ACC112 (cell line): Measurements from ENCODE around the gene NUDT7.

Source experiments
- H2AFZ ChIP-seq: fragments of 200-600 bp; sonication (generic); one replicate; pipeline ENCODE4 v1.6.0; 2017; ENCODE audit warnings: antibody characterized with exemption, low read length; ENCODE audit not compliant: unreplicated experiment
- H3K27ac ChIP-seq: fragments of 200-600 bp; sonication (generic); 2 replicates; pipeline ENCODE4 v1.5.1; 2014; ENCODE audit warnings: low read depth, mild to moderate bottlenecking, antibody characterized with exemption, low read length, moderate library complexity
- H3K27me3 ChIP-seq: fragments of 200-600 bp; sonication (generic); 2 replicates; pipeline ENCODE4 v1.6.1; 2014; ENCODE audit warnings: mild to moderate bottlenecking, antibody characterized with exemption, low read length, moderate library complexity, mixed read lengths; ENCODE audit not compliant: insufficient read depth
- H3K36me3 ChIP-seq: fragments of 200-600 bp; sonication (generic); 2 replicates; pipeline ENCODE4 v1.6.1; 2016; ENCODE audit warnings: mild to moderate bottlenecking, antibody characterized with exemption, low read length, moderate library complexity, mixed read lengths; ENCODE audit not compliant: insufficient read depth
- H3K4me1 ChIP-seq: fragments of 200-600 bp; sonication (generic); one replicate; pipeline ENCODE4 v1.6.1; 2016; ENCODE audit warnings: low read length, mixed read lengths; ENCODE audit not compliant: insufficient read depth, unreplicated experiment, control insufficient read depth
- H3K4me3 ChIP-seq: fragments of 200-600 bp; sonication (generic); 2 replicates; pipeline ENCODE4 v1.5.1; 2014; ENCODE audit warnings: mild to moderate bottlenecking, low read depth, low read length
- H3K79me2 ChIP-seq: fragments of 200-600 bp; sonication (generic); one replicate; pipeline ENCODE4 v1.6.0; 2016; ENCODE audit warnings: low read length; ENCODE audit not compliant: control insufficient read depth, unreplicated experiment, insufficient read depth

The NUDT7 gene

GRCh38 chr16:77749415-77749814 lies 27.1 kb downstream of the NUDT7 start:
- Histone ChIP-seq H3K36me3 (no peaks in the 10 kb centered on the region), H3K27me3 (peaks cover 41% of the 10 kb centered on the region), H2AFZ (no peak overlapping the region), H3K4me3 (no peak overlapping the region), H3K27ac (no peak overlapping the region), H3K4me1 (no peaks in the 10 kb centered on the region), H3K79me2 (no peaks in the 10 kb centered on the region)

GRCh38 chr16:77758046-77758445 lies 35.7 kb downstream of the NUDT7 start:
- no peak overlapping the region for H3K4me3 ChIP-seq
- H3K79me2 ChIP-seq: no peaks in the 10 kb centered on the region
- H3K36me3 ChIP-seq: no peaks in the 10 kb centered on the region
- no peak overlapping the region for H3K27ac ChIP-seq
- peaks cover 12% of the 10 kb centered on the region; the same call in 1 of the 2 replicates for H3K27me3 ChIP-seq
- H3K4me1 ChIP-seq: no peaks in the 10 kb centered on the region
- no peak overlapping the region for H2AFZ ChIP-seq

- Histone ChIP-seq H3K4me1 (no peaks in the 10 kb centered on the region), H3K79me2 (no peaks in the 10 kb centered on the region), H3K27me3 (peaks cover 12% of the 10 kb centered on the region; the same call in 1 of the 2 replicates), H2AFZ (no peak overlapping the region), H3K4me3 (no peak overlapping the region), H3K36me3 (no peaks in the 10 kb centered on the region), H3K27ac (no peak overlapping the region)
These were observed 36.2 kb downstream of the NUDT7 start for GRCh38 chr16:77758508-77758907.

GRCh38 chr16:77759201-77759600 lies 36.9 kb downstream of the NUDT7 start:
- H3K79me2 ChIP-seq: no peaks in the 10 kb centered on the region
- H3K4me1 ChIP-seq: no peaks in the 10 kb centered on the region
- H3K27me3 ChIP-seq: peaks cover 7% of the 10 kb centered on the region; the same call in 1 of the 2 replicates
- H3K36me3 ChIP-seq: no peaks in the 10 kb centered on the region
- H3K27ac ChIP-seq: no peak overlapping the region
- no peak overlapping the region for H3K4me3 ChIP-seq
- H2AFZ ChIP-seq: no peak overlapping the region

- Histone ChIP-seq H3K79me2 (no peaks in the 10 kb centered on the region), H3K36me3 (no peaks in the 10 kb centered on the region), H3K27ac (no peak overlapping the region), H3K27me3 (peaks cover 7% of the 10 kb centered on the region; the same call in 1 of the 2 replicates), H2AFZ (no peak overlapping the region), H3K4me1 (no peaks in the 10 kb centered on the region), H3K4me3 (no peak overlapping the region)
These were observed 37.5 kb downstream of the NUDT7 start for GRCh38 chr16:77759821-77760220.

GRCh38 chr16:77760800-77761199 lies 38.5 kb downstream of the NUDT7 start:
- H3K4me3 ChIP-seq: no peak overlapping the region
- no peaks in the 10 kb centered on the region for H3K36me3 ChIP-seq
- H3K27me3 ChIP-seq: no peaks in the 10 kb centered on the region; the same call in 1 of the 2 replicates
- no peaks in the 10 kb centered on the region for H3K79me2 ChIP-seq
- no peak overlapping the region for H3K27ac ChIP-seq
- H2AFZ ChIP-seq: no peak overlapping the region
- no peaks in the 10 kb centered on the region for H3K4me1 ChIP-seq

GRCh38 chr16:77761204-77761603 lies 38.9 kb downstream of the NUDT7 start:
- Histone ChIP-seq H3K79me2 (no peaks in the 10 kb centered on the region), H2AFZ (no peak overlapping the region), H3K27ac (no peak overlapping the region), H3K4me1 (no peaks in the 10 kb centered on the region), H3K27me3 (no peaks in the 10 kb centered on the region; the same call in 1 of the 2 replicates), H3K36me3 (no peaks in the 10 kb centered on the region), H3K4me3 (no peak overlapping the region)

- H2AFZ ChIP-seq: no peak overlapping the region
- no peaks in the 10 kb centered on the region; the same call in 1 of the 2 replicates for H3K27me3 ChIP-seq
- no peak overlapping the region for H3K27ac ChIP-seq
- no peaks in the 10 kb centered on the region for H3K4me1 ChIP-seq
- no peak overlapping the region for H3K4me3 ChIP-seq
- H3K79me2 ChIP-seq: no peaks in the 10 kb centered on the region
- H3K36me3 ChIP-seq: no peaks in the 10 kb centered on the region
These were observed 39.9 kb downstream of the NUDT7 start for GRCh38 chr16:77762262-77762661.

GRCh38 chr16:77763994-77764393 lies 41.7 kb downstream of the NUDT7 start:
- no peak overlapping the region for H2AFZ ChIP-seq
- peaks cover 10% of the 10 kb centered on the region for H3K27me3 ChIP-seq
- H3K36me3 ChIP-seq: no peaks in the 10 kb centered on the region
- H3K4me1 ChIP-seq: no peaks in the 10 kb centered on the region
- H3K27ac ChIP-seq: no peak overlapping the region
- no peak overlapping the region for H3K4me3 ChIP-seq
- no peaks in the 10 kb centered on the region for H3K79me2 ChIP-seq

- H3K36me3 ChIP-seq: no peaks in the 10 kb centered on the region
- H3K4me1 ChIP-seq: no peaks in the 10 kb centered on the region
- no peak overlapping the region for H3K27ac ChIP-seq
- no peak overlapping the region for H3K4me3 ChIP-seq
- H2AFZ ChIP-seq: no peak overlapping the region
- peaks cover 18% of the 10 kb centered on the region for H3K27me3 ChIP-seq
- no peaks in the 10 kb centered on the region for H3K79me2 ChIP-seq
These were observed 44.9 kb downstream of the NUDT7 start for GRCh38 chr16:77767211-77767610.

- H3K27me3 ChIP-seq: peaks cover 18% of the 10 kb centered on the region
- no peak overlapping the region for H3K27ac ChIP-seq
- H3K36me3 ChIP-seq: no peaks in the 10 kb centered on the region
- H3K79me2 ChIP-seq: no peaks in the 10 kb centered on the region
- H3K4me3 ChIP-seq: no peak overlapping the region
- no peak overlapping the region for H2AFZ ChIP-seq
- H3K4me1 ChIP-seq: no peaks in the 10 kb centered on the region
These were observed 45.5 kb downstream of the NUDT7 start for GRCh38 chr16:77767826-77768225.
